ENCODE results near the gene UBAC2. TPM values are rescaled to one million over a fixed set of nuclear protein-coding genes. Genes with fewer than 3 reads are reported as not detected.

The UBAC2 gene
- total RNA-seq, 1 donor: 36.9 TPM

DNA sequence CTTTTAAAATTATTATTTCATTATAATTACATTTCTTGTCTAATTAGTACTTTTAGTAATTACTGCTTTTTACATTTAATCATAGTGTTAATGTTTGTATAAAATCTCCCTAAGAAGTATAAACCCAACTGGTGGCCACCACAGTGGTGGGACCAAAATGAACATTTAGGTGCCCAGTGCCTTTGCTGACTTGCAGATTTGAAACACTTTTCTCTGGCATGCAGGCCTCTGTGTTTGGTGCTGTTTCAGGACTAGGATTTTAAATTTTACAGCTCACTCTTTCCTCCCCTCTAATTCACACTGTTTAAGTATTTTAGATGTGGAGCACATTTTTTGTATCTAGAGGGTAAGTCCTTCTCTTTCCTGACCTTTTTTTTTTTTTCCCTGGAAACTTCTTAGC lies 17.5 kb downstream of the UBAC2 start:
- H3K4me1 ChIP-seq (ENCODE audit: insufficient read depth, low read length): no peaks in the 10 kb centered on the region
- TF ChIP-seq, protein P1, sequence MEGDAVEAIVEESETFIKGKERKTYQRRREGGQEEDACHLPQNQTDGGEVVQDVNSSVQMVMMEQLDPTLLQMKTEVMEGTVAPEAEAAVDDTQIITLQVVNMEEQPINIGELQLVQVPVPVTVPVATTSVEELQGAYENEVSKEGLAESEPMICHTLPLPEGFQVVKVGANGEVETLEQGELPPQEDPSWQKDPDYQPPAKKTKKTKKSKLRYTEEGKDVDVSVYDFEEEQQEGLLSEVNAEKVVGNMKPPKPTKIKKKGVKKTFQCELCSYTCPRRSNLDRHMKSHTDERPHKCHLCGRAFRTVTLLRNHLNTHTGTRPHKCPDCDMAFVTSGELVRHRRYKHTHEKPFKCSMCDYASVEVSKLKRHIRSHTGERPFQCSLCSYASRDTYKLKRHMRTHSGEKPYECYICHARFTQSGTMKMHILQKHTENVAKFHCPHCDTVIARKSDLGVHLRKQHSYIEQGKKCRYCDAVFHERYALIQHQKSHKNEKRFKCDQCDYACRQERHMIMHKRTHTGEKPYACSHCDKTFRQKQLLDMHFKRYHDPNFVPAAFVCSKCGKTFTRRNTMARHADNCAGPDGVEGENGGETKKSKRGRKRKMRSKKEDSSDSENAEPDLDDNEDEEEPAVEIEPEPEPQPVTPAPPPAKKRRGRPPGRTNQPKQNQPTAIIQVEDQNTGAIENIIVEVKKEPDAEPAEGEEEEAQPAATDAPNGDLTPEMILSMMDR (IDR thresholded peaks at IDR 0.05; ENCODE audit: extremely low read depth, low read depth, low read length): no peak
- H3K27me3 ChIP-seq (ENCODE audit: insufficient read depth, low read length): no peaks in the 10 kb centered on the region
- no peak for DNase-seq (ENCODE audit: insufficient read length, low spot score, missing footprints)
- H3K4me2 ChIP-seq (ENCODE audit: insufficient read depth, low read length): no peak overlapping the region
- no peak overlapping the region for H3K27ac ChIP-seq (ENCODE audit: low read depth, low read length)
- no peaks in the 10 kb centered on the region for H3K9me3 ChIP-seq (ENCODE audit: low read depth, low read length)
- peaks cover 39% of the 10 kb centered on the region for H4K20me1 ChIP-seq (ENCODE audit: insufficient read depth, low read length)
- peaks cover 87% of the 10 kb centered on the region for H3K79me2 ChIP-seq (ENCODE audit: insufficient read depth, low read length)
- no peak overlapping the region for H2AFZ ChIP-seq (ENCODE audit: low read length)
- no peaks in the 10 kb centered on the region for H3K36me3 ChIP-seq (ENCODE audit: insufficient read depth, low read length)
- H3K4me3 ChIP-seq (ENCODE audit: insufficient read depth, low read length): no peak overlapping the region

DNA sequence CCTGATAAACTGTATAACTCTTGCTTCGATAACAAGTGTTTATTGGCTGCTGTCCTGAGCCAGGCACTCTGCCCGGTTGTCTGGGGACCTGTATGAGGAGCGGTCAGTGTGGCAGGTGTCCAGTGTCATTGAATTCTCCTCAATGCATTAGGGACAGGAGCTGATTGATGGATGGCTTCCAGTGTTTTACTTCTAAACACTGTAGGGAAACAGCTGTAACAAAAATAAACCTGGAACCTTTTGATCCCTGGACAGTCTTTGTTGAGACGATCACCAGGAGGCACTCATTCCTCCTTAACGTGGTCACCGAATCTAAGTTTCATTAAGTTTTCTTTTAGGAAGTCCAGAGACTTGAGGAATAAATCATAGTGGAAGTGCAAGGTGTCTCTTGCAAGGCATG lies 17.9 kb downstream of the UBAC2 start:
- Histone ChIP-seq H3K4me2 (ENCODE audit: insufficient read depth, low read length) (no peak overlapping the region), H2AFZ (ENCODE audit: low read length) (no peak overlapping the region), H3K36me3 (ENCODE audit: insufficient read depth, low read length) (no peaks in the 10 kb centered on the region), H3K4me1 (ENCODE audit: insufficient read depth, low read length) (no peaks in the 10 kb centered on the region), H3K27me3 (ENCODE audit: insufficient read depth, low read length) (no peaks in the 10 kb centered on the region), H3K4me3 (ENCODE audit: insufficient read depth, low read length) (no peak overlapping the region), H3K27ac (ENCODE audit: low read depth, low read length) (no peak overlapping the region), H3K79me2 (ENCODE audit: insufficient read depth, low read length) (peaks cover 85% of the 10 kb centered on the region), H4K20me1 (ENCODE audit: insufficient read depth, low read length) (peaks cover 39% of the 10 kb centered on the region), H3K9me3 (ENCODE audit: low read depth, low read length) (no peaks in the 10 kb centered on the region)
- TF ChIP-seq, protein P1 (IDR thresholded peaks at IDR 0.05; ENCODE audit: extremely low read depth, low read depth, low read length): no peak
- no peak for DNase-seq (ENCODE audit: insufficient read length, low spot score, missing footprints)

DNA sequence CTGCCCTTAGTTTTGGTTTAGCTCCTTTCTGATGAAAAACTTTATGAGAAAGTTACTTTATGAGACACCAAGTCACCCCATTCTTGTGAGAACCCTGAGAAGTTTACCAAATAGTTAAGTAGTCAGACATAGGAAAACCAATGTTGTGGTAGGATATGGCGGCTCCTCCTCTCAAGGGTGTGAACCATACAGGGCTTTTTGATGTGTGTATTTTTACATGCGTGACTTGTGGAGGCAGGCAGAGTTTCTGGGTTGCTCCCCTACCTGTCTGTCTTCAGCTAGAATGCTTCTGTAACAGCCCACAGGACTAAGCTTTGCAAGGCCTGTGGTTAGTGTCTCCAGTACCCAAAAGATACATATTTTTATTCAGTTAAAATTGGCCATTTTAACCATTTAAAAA lies 18.3 kb downstream of the UBAC2 start:
- Histone ChIP-seq H3K27me3 (ENCODE audit: insufficient read depth, low read length) (no peaks in the 10 kb centered on the region), H3K9me3 (ENCODE audit: low read depth, low read length) (no peaks in the 10 kb centered on the region), H3K4me1 (ENCODE audit: insufficient read depth, low read length) (no peaks in the 10 kb centered on the region), H3K4me3 (ENCODE audit: insufficient read depth, low read length) (no peak overlapping the region), H3K79me2 (ENCODE audit: insufficient read depth, low read length) (peaks cover 88% of the 10 kb centered on the region), H2AFZ (ENCODE audit: low read length) (no peak overlapping the region), H3K36me3 (ENCODE audit: insufficient read depth, low read length) (no peaks in the 10 kb centered on the region), H4K20me1 (ENCODE audit: insufficient read depth, low read length) (peaks cover 37% of the 10 kb centered on the region), H3K27ac (ENCODE audit: low read depth, low read length) (no peak overlapping the region), H3K4me2 (ENCODE audit: insufficient read depth, low read length) (no peak overlapping the region)
- TF ChIP-seq, protein P1 (IDR thresholded peaks at IDR 0.05; ENCODE audit: extremely low read depth, low read depth, low read length): no peak
- no peak for DNase-seq (ENCODE audit: insufficient read length, low spot score, missing footprints)

DNA sequence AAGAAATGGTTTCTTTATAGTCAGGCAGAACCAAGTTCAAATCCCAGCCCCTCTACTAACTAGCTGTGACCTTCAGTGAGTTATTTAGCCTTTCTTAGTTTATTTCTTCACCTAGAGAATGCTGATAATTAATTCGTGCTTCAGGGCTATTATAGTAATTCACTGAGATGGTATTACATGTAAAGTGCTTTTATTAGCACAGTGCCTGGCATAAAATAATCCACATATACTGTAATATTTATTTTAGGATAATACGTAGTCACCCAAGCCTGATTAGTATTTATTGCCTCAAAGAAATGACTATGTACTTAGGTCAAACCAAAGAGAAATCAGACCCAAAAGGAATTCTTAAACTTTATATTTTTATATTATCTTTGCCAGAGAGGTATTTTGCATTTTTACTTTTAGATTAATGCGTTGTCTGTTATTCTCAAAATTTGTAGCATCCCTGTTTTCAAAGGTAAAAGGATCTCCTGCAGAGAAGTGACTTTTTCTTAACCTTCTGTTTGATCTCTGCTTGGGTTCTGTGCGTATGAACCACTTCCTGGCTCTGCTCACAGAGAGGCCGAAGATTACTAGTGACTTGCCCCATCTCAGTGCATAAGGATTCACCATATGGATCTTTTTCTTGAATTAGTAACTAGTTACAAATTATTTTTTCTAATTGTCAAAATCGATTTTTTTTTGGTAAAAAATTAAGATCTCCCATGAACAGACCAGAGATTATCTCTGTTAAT lies 19.7 kb downstream of the UBAC2 start:
- Histone ChIP-seq H3K9me3 (ENCODE audit: low read depth, low read length) (no peaks in the 10 kb centered on the region), H3K27ac (ENCODE audit: low read depth, low read length) (no peak overlapping the region), H3K4me1 (ENCODE audit: insufficient read depth, low read length) (no peaks in the 10 kb centered on the region), H4K20me1 (ENCODE audit: insufficient read depth, low read length) (peaks cover 39% of the 10 kb centered on the region), H3K36me3 (ENCODE audit: insufficient read depth, low read length) (no peaks in the 10 kb centered on the region), H3K27me3 (ENCODE audit: insufficient read depth, low read length) (no peaks in the 10 kb centered on the region), H3K79me2 (ENCODE audit: insufficient read depth, low read length) (peaks cover 85% of the 10 kb centered on the region), H3K4me3 (ENCODE audit: insufficient read depth, low read length) (no peak overlapping the region), H2AFZ (ENCODE audit: low read length) (no peak overlapping the region), H3K4me2 (ENCODE audit: insufficient read depth, low read length) (no peak overlapping the region)
- TF ChIP-seq, protein P1 (IDR thresholded peaks at IDR 0.05; ENCODE audit: extremely low read depth, low read depth, low read length): no peak
- no peak for DNase-seq (ENCODE audit: insufficient read length, low spot score, missing footprints)

Data from osteoblast (primary cell).